Spleen (tissue), 11 donors: ENCODE measurements around the gene RBP2. TPM values are rescaled to one million over a fixed set of nuclear protein-coding genes. Genes with fewer than 3 reads are reported as not detected.

Source experiments
- DNase-seq: peaks from one replicate; pipeline ENCODE4 v3.0.0-alpha.2; 2020
- H3K27ac ChIP-seq, 8 donors: fragments of 200-600 bp; sonication (generic) in 7 of 8; 1 replicate in 4 of 8; 2 replicates in 4 of 8; pipeline versions ENCODE4 v1.5.0 to v1.8.0; 2016 to 2021; ENCODE audit warnings: inconsistent platforms in 4 of 8, mild to moderate bottlenecking in 4 of 8, moderate library complexity in 1 of 8
- H3K27me3 ChIP-seq, 7 donors: fragments of 200-600 bp; sonication (generic) in 6 of 7; replicated peaks in 1 of 7; 1 replicate in 4 of 7; 2 replicates in 3 of 7; pipeline versions ENCODE4 v1.5.0 to v1.8.0; 2016 to 2021; ENCODE audit warnings: inconsistent platforms in 3 of 7, mild to moderate bottlenecking in 1 of 7
- H3K36me3 ChIP-seq, 6 donors: fragments of 200-600 bp; sonication (generic) in 5 of 6; 1 replicate in 4 of 6; 2 replicates in 2 of 6; pipeline versions ENCODE4 v1.5.0 to v1.8.0; 2016 to 2021; ENCODE audit warnings: inconsistent platforms in 2 of 6
- H3K4me1 ChIP-seq, 6 donors: fragments of 200-600 bp; sonication (generic) in 5 of 6; 1 replicate in 3 of 6; 2 replicates in 3 of 6; pipeline versions ENCODE4 v1.5.0 to v1.8.0; 2016 to 2021; ENCODE audit warnings: inconsistent platforms in 3 of 6
- H3K4me3 ChIP-seq, 8 donors: fragments of 200-600 bp; sonication (generic) in 7 of 8; 1 replicate in 4 of 8; 2 replicates in 4 of 8; pipeline versions ENCODE4 v1.5.0 to v1.8.0; 2016 to 2021; ENCODE audit warnings: inconsistent platforms in 4 of 8, mild to moderate bottlenecking in 4 of 8, moderate library complexity in 2 of 8
- H3K9me3 ChIP-seq, 8 donors: fragments of 200-600 bp; sonication (generic) in 7 of 8; 1 replicate in 4 of 8; 2 replicates in 4 of 8; pipeline versions ENCODE4 v1.5.0 to v1.8.0; 2016 to 2021; ENCODE audit warnings: inconsistent platforms in 4 of 8
- CTCF ChIP-seq, 11 experiments: fragments of 200-600 bp in 7 of 11; fragments of 450-650 bp in 4 of 11; sonication (generic) in 4 of 11; IDR thresholded peaks in 8 of 11; conservative IDR thresholded peaks in 3 of 11; 1 replicate in 7 of 11; 2 replicates in 4 of 11; pipeline versions ENCODE4 v1.4.0 to v1.8.0; 2016 to 2021; ENCODE audit warnings: antibody characterized with exemption in 11 of 11, inconsistent platforms in 4 of 11, mild to moderate bottlenecking in 1 of 11
- POLR2A ChIP-seq, 3 donors: fragments of 450-650 bp; IDR thresholded peaks; one replicate each; pipeline ENCODE4 v1.5.1; 2017; ENCODE audit warnings: antibody characterized with exemption in 3 of 3, mild to moderate bottlenecking in 1 of 3
- POLR2AphosphoS5 ChIP-seq, 3 donors: sonication (generic); formaldehyde crosslinking; IDR thresholded peaks; one replicate each; pipeline ENCODE4 v1.5.1; 2017; ENCODE audit warnings: antibody characterized with exemption in 3 of 3
- WGBS, 5 donors: extraction: QIAGEN DNeasy Blood & Tissue Kit in 3 of 5; methylation state at CpG; one replicate each; pipeline versions ENCODE4 v1.1.5 to v1.1.7; 2013 to 2018; 5-methylcytosine and 5-hydroxymethylcytosine counted together
- intact Hi-C: fragments of 100-400 bp; cut with DNase I; formaldehyde crosslinking; loops from one replicate; pipeline ENCODE4 v1.15.0; 2023; ENCODE audit warnings: low total_unique reads
- polyA plus RNA-seq, 3 donors: library from polyadenylated mRNA; stranded (reverse); fragments of 200-250 nt; gene quantifications; one replicate each; pipeline ENCODE4 v1.2.1, GENCODE V29; 2013
- total RNA-seq, 7 donors: library from RNA; depleted of rRNA in 3 of 7; stranded (reverse); fragments of >200 nt in 3 of 7; fragmentation: NEBNext Ultra II Directional in 4 of 7; extraction: Animal tissue kit (Norgen Biotek cat#: 25700) in 4 of 7; gene quantifications; one replicate each; pipeline versions ENCODE4 v1.1.0 to v1.2.1, GENCODE V29; 2016 to 2021
- donor health status: healthy with polysubstance abuse.
- donor health status: DM: no; HTN: no; CAD: no; lungs with moderate emphysema.
- donor health status: DM: no; HTN: no; CAD: no.
- donor health status: Bipolar disorder and iron deficiency.
- donor health status: healthy.
- donor health status: DM: no; HTN: no; CAD: no.
- donor health status: DM: yes; HTN: yes; CAD: no.

Gene RBP2
- total and polyA plus RNA-seq, 10 donors, result 1.2 TPM; not detected in 9

- DNase-seq, result no peak
- WGBS, 5 donors, result 88 to 100% (median 100%) methylated on average over 1 of the region's 1 CpG
- no peak overlapping the region for H3K27ac ChIP-seq
- TF ChIP-seq POLR2AphosphoS5 (IDR thresholded peaks at IDR 0.05), result no peak
- no peak for TF ChIP-seq CTCF (IDR thresholded peaks at IDR 0.05 in 8 of 11, conservative IDR thresholded peaks at IDR 0.05 in 3 of 11)
- no peak for TF ChIP-seq POLR2A (IDR thresholded peaks at IDR 0.05)
- H3K4me1 ChIP-seq, result peaks cover 0 to 14% (median 1%) of the 10 kb centered on the region in 6 donors
- no peaks in the 10 kb centered on the region for H3K36me3 ChIP-seq
- H3K4me3 ChIP-seq, result no peak overlapping the region
- H3K9me3 ChIP-seq, result peaks cover 0 to 7% (median 0%) of the 10 kb centered on the region in 8 donors
- intact Hi-C loops, result no loop called here
- H3K27me3 ChIP-seq, result no peaks in the 10 kb centered on the region
These were observed 43.2 kb downstream of the RBP2 start for GRCh38 chr3:139433089-139433488.

GRCh38 chr3:139430493-139430892, 45.8 kb downstream of the RBP2 start:
- intact Hi-C loops, result no loop called here
- no peak for DNase-seq
- Histone ChIP-seq H3K9me3 (peaks cover 0 to 7% (median 0%) of the 10 kb centered on the region in 8 donors), H3K27ac (no peak overlapping the region), H3K27me3 (no peaks in the 10 kb centered on the region), H3K4me3 (no peak overlapping the region), H3K4me1 (peaks cover 0 to 21% (median 1%) of the 10 kb centered on the region in 6 donors), H3K36me3 (peaks cover 0 to 5% (median 0%) of the 10 kb centered on the region in 6 donors)
- TF ChIP-seq CTCF (IDR thresholded peaks at IDR 0.05 in 8 of 11, conservative IDR thresholded peaks at IDR 0.05 in 3 of 11) (no peak), POLR2A (IDR thresholded peaks at IDR 0.05) (no peak), POLR2AphosphoS5 (IDR thresholded peaks at IDR 0.05) (no peak)

DNA sequence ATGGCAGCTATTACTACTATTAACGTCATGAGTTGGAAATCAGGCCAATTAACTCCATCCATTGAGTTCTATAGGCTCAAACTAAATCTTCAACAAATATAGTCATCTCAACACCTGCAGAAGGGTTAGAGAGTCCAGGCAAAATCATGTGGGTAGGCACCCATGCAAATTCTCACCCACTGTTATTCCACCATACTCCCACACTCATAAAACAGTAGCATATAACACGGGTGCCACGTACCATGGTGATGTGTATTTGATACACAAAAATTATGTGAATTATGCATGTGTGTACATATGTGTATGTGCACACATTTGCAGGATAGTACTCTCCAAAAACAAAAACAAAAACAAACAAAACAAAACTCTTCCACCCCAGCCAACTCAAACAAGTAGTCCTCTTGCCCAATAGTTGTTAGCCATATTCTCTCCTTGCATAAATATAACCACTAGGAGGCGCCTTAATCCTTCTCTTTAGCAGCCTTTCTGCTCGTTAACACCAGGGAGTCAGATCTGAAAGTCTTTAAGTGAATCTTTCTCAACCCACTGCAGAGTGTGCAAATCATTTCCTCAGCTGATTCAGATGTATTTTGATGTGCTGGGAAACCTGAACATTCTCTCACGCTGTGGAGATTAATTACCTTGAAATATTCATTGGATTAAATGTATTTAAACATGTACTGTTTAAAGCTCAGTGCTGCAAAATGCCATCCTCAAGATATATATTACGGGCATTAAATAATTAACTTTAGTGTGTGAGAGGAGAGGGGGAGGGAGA, 48.8 kb downstream of the RBP2 start:
- Histone ChIP-seq H3K27ac (no peak overlapping the region), H3K36me3 (peaks cover 0 to 32% (median 0%) of the 10 kb centered on the region in 6 donors), H3K4me1 (peaks cover 0 to 10% (median 0%) of the 10 kb centered on the region in 6 donors), H3K9me3 (no peaks in the 10 kb centered on the region), H3K27me3 (no peaks in the 10 kb centered on the region), H3K4me3 (no peak overlapping the region)
- DNase-seq, result no peak
- TF ChIP-seq POLR2AphosphoS5 (IDR thresholded peaks at IDR 0.05) (no peak), CTCF (IDR thresholded peaks at IDR 0.05 in 8 of 11, conservative IDR thresholded peaks at IDR 0.05 in 3 of 11) (peak; percentile 53 to 83 (median 77)), POLR2A (IDR thresholded peaks at IDR 0.05) (no peak)
- intact Hi-C loops, result loop anchor here (5.0 kb wide), 2 partner anchors 135 to 1435 kb away; no protein-coding TSS in a partner anchor
- WGBS, 5 donors, result 41 to 57% (median 51%) methylated on average over 7 of the region's 7 CpGs

DNA sequence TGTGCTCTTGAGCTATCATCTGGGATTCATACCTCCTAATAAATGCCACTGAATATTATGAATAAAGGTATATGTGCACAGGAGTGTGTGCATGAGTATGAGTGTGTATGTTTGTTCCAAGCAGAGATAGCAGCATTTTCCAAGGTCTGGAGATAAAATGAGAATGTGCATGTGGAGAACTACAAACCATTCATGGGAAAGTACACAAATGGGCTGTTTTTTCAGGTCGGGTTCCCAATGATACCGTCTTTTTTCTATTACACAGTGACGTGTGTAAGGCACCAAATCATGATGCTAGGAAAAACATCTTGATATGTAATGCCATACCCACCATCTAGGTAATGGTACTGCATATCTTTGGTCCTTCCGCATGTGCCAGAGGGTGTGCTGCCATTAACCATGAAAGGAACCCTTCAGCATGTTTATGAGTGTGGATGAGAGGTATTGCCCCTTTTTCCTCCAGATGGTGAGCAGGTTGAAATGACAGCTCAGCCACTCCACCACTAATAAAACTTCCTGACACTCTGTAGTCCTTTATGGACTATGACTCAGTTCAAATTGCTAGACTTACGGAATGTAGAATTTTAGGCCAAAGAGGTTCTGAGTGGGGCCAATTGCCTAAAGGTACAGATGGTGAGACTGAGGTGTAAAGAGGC, 50.4 kb downstream of the RBP2 start:
- no peak for DNase-seq
- Histone ChIP-seq H3K9me3 (no peaks in the 10 kb centered on the region), H3K27me3 (no peaks in the 10 kb centered on the region), H3K27ac (no peak overlapping the region), H3K4me3 (no peak overlapping the region), H3K4me1 (peaks cover 0 to 10% (median 0%) of the 10 kb centered on the region in 6 donors), H3K36me3 (peaks cover 0 to 32% (median 0%) of the 10 kb centered on the region in 6 donors)
- intact Hi-C loops, result loop anchor here (5.0 kb wide), 2 partner anchors 136 to 1436 kb away; no protein-coding TSS in a partner anchor
- TF ChIP-seq CTCF (IDR thresholded peaks at IDR 0.05 in 8 of 11, conservative IDR thresholded peaks at IDR 0.05 in 3 of 11) (no peak), POLR2A (IDR thresholded peaks at IDR 0.05) (no peak), POLR2AphosphoS5 (IDR thresholded peaks at IDR 0.05) (no peak)
- 69 to 90% (median 81%) methylated on average over 5 of the region's 5 CpGs for WGBS, 5 donors
